ENCODE results near the gene PLA2G2D. TPM values are rescaled to one million over a fixed set of nuclear protein-coding genes. Genes with fewer than 3 reads are reported as not detected.

Gene PLA2G2D
- total RNA-seq, 1 experiment from 2014 or later: not detected

GRCh38 chr1:20138961-20139550 is 19.7 kb upstream of the PLA2G2D start, which contains the start of gene PLA2G2F:
PLA2G2F (plus strand) TSS chr1:20139323; CDS start chr1:20139428, 105 bp downstream.
- no CpG with 5 or more reads among the region's 9 CpGs for WGBS (ENCODE audit: extremely low coverage, insufficient read length, low lambda C conversion rate)
- Histone ChIP-seq H4K8ac (replicated peaks; ENCODE audit: insufficient read length, low read depth, low read length) (no peak within 1 kb of the TSS), H4K20me1 (ENCODE audit: control insufficient read depth, insufficient read depth, insufficient read length) (no peaks in the 10 kb centered on the region), H3T11ph (ENCODE audit: low read length) (no peak within 1 kb of the TSS), H3K4ac (ENCODE audit: low read depth, low read length) (no peak within 1 kb of the TSS), H3K4me2 (ENCODE audit: insufficient read depth, insufficient read length, low read length) (no peak within 1 kb of the TSS), H3K9me3 (ENCODE audit: control insufficient read depth, low read depth, low read length) (no peaks in the 10 kb centered on the region), H2BK120ac (ENCODE audit: low read depth, low read length, poor library complexity, severe bottlenecking) (no peak within 1 kb of the TSS), H2AFZ (ENCODE audit: low read length) (no peak within 1 kb of the TSS), H3K23ac (ENCODE audit: insufficient read length, low read depth, low read length) (no peak within 1 kb of the TSS), H3K18ac (ENCODE audit: insufficient read length, low read depth, low read length) (no peak within 1 kb of the TSS), H3K9ac (ENCODE audit: extremely low read depth, insufficient read length, low read length) (no peak within 1 kb of the TSS), H2AK5ac (ENCODE audit: insufficient read length, low read length) (no peak within 1 kb of the TSS), H2BK12ac (ENCODE audit: insufficient read length, low read depth, low read length) (no peak within 1 kb of the TSS), H3K27me3 (ENCODE audit: insufficient read depth, low read length) (no peaks in the 10 kb centered on the region), H2BK5ac (ENCODE audit: insufficient read length, low read length) (no peak within 1 kb of the TSS), H2BK20ac (ENCODE audit: low read depth, low read length, poor library complexity, severe bottlenecking) (no peak within 1 kb of the TSS), H3K27ac (ENCODE audit: insufficient read length, low read depth, low read length) (no peak within 1 kb of the TSS), H3K14ac (ENCODE audit: insufficient read depth, low read length) (no peak within 1 kb of the TSS; the same call in 1 of the 2 replicates), H4K91ac (ENCODE audit: insufficient read length, low read depth, low read length) (no peak within 1 kb of the TSS), H3K23me2 (ENCODE audit: insufficient read length, low read depth, low read length, poor library complexity, severe bottlenecking) (no peaks in the 10 kb centered on the region), H3K56ac (ENCODE audit: insufficient read length, low read depth, low read length) (no peak within 1 kb of the TSS), H3K4me1 (ENCODE audit: insufficient read depth, low read length) (no peaks in the 10 kb centered on the region), H3K79me2 (ENCODE audit: insufficient read depth, low read length) (no peaks in the 10 kb centered on the region), H2BK15ac (ENCODE audit: low read depth, low read length) (no peak within 1 kb of the TSS), H3K79me1 (ENCODE audit: insufficient read depth, low read depth, low read length, poor library complexity, severe bottlenecking) (no peaks in the 10 kb centered on the region), H4K5ac (ENCODE audit: insufficient read length, low read depth, low read length) (no peak within 1 kb of the TSS)
- TF ChIP-seq, protein P1, sequence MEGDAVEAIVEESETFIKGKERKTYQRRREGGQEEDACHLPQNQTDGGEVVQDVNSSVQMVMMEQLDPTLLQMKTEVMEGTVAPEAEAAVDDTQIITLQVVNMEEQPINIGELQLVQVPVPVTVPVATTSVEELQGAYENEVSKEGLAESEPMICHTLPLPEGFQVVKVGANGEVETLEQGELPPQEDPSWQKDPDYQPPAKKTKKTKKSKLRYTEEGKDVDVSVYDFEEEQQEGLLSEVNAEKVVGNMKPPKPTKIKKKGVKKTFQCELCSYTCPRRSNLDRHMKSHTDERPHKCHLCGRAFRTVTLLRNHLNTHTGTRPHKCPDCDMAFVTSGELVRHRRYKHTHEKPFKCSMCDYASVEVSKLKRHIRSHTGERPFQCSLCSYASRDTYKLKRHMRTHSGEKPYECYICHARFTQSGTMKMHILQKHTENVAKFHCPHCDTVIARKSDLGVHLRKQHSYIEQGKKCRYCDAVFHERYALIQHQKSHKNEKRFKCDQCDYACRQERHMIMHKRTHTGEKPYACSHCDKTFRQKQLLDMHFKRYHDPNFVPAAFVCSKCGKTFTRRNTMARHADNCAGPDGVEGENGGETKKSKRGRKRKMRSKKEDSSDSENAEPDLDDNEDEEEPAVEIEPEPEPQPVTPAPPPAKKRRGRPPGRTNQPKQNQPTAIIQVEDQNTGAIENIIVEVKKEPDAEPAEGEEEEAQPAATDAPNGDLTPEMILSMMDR (conservative IDR thresholded peaks at IDR 0.05): no peak
- DNase-seq: no peak
- Mint-ChIP-seq H3K36me3 (ENCODE audit: insufficient read depth in 1 of 3, low read depth in 3 of 3) (no peaks in the 10 kb centered on the region), H3K4me3 (no peak within 1 kb of the TSS), H3K27me3 (ENCODE audit: low read depth) (peaks cover 3% of the 10 kb centered on the region), H3K9me3 (no peaks in the 10 kb centered on the region; a peak in 1 of 5 replicates), H3K27ac (no peak within 1 kb of the TSS), H3K4me1 (peaks cover 0 to 6% of the 10 kb centered on the region in 2 experiments; a peak in 1 of 4 replicates)

All from H9 (cell line).